Activated CD8-positive, alpha-beta memory T cell treated with anti-CD3 and anti-CD28 coated beads for 24 hours (primary cell): ENCODE results near the gene ADAMTS13.

Source experiments
- DNase-seq: peaks from one replicate; pipeline ENCODE4 v3.0.0-alpha.2; 2020

Gene ADAMTS13

DNA sequence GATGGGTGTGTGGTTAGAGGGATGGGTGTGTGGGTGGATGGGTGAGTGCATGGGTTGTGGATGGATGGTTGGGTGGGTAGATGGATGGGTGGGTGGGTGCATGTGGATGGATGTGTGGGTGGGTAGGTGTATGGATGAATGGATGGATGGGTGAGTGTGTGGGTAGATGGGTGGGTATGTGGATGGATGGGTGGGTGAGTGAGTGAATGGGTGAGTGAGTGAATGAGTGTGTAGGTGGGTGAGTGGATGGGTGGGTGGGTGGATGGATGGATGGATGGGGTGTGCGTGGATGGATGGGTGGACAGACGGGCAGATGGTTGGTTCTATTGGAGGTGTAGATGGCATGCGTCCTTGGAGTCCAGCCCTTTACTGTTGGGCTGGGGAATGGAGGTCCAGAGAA, 28.8 kb upstream of the ADAMTS13 start:
- DNase-seq: no peak

DNA sequence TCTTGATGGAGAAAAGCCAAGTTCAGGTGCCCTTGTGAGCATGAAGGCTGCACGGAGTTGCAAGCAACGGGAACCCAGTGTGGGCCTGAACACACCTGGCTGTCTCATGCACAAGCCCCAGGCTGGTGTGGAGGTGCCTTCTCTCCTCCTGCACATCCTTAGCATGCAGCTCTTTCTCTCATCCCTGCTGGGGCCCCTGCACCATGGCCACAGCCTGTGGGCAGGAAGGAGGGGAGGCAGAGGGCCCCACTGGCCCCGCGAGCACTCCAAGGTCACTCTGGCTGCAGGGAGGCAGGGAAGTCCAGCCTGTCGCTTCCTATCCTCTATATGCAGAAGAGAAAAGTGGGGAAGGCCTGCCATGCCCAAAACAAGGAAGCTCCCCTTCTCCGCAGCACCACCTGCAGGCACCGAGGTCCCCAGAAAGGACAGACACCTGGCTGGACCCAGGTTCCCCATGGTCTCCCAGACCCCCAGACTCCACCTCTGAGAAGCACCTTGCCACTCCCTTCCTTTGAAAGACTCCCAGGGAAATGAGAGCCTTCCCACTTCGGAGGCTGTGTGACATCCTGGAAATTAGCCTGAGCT, 27.4 kb upstream of the ADAMTS13 start:
- no peak for DNase-seq

DNA sequence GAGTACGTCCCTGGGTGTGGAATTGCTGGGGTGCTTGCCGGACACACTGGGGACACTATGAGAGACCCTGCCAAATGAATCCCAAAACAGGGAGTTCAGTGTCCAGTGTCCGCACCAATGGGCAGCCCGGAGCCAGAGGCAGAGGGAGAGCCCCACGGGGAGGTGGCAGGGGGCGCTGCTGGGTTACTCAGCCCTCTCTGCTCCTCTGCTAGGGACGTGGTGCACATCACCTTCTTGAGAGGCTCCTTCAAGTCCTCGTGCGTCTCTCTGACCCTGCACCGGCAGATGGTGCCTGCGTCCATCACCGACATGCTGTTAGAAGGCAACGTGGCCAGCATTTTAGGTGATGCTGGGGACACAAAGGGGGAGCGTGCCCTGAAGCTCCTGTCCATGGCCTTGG, 25.2 kb upstream of the ADAMTS13 start:
- no peak for DNase-seq

DNA sequence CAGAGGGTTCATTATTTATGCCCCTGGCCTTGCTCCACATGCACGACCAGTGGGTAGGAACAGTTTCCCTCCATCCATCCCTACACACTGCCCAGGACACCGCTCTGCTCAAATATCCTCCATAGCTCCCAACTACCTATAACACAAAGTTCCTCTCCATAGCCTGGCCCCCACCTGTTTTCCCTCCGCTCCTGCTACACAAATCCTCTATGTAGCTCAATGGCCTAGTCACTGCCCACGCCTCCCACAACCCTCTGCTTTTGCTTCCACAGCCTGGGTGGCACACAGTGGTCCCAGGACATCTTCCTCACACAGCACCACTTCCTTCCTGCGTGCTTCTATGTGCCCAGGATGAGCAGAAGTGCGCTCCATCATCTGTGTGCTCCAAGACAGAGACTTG, 24.8 kb upstream of the ADAMTS13 start:
- no peak for DNase-seq

DNA sequence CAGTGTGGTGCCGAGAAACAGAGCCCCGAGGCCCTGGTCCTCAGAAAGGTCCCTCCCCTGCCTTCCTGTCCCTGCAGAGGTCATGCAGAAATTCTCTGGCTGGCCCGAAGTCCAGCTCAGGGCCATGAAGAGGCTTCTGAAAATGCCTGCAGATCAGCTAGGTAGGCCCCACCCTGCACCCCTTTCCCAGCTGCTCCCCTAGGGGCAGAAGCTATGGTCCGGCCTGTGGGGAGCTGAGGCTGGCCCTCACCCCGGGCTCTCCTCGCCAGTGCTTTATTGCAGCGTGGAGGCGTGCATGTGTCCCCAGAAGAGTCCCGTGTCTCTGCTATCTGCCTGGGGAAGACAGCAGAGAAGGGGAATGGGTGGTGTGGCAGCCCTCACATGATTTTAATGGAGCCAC, 24.3 kb upstream of the ADAMTS13 start:
- no peak for DNase-seq

DNA sequence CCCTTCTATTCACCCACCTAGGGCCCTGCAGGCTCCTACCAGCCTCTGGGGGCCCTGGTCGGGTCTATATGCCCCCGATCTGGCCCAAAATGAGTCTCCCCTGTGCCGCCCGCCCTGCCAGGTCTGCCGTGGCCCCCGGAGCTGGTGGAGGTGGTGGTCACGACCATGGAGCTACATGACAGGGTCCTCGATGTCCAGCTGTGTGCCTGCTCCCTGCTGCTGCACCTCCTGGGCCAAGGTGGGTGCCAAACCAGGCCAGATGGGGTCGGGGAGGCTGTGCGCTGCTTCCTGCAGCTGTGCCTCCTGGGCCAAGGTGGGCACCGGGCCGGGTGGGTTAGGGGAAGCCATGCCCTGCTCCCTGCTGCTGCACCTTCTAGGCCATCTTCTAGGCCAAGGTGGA, 21.9 kb upstream of the ADAMTS13 start:
- DNase-seq: no peak

DNA sequence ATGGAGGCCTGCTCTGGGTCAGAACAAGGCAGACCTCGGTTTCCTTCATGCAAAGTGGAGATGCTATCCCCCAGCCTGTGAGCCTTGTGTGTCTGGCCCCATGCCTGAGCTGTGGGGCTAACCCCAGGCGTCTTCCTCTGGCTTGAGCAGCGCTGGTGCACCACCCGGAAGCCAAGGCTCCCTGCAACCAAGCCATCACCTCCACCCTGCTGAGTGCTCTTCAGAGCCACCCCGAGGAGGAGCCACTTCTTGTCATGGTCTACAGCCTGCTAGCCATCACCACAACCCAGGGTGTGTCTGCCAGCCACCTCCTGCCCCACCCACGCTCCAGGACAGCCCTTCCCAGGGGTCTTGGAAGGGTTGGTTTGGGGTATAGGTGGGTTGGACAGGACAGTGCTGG, 20.6 kb upstream of the ADAMTS13 start:
- DNase-seq: no peak

DNA sequence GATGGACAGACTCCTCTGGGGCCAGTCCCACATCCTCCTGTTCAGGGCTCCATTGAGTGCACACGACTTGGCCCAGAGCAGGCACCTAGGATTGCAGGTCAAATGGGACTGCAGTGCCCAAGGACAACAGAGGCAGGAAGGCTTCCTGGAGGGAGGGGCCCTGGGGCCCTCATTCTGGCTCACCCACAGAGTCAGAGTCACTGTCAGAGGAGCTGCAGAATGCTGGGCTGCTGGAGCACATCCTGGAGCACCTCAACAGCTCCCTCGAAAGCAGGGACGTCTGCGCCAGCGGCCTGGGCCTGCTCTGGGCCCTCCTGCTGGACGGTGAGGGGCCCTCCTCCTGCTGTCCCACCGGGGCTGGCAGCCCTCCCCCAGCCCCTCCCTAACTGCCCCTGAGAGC, 19.5 kb upstream of the ADAMTS13 start:
- no peak for DNase-seq

DNA sequence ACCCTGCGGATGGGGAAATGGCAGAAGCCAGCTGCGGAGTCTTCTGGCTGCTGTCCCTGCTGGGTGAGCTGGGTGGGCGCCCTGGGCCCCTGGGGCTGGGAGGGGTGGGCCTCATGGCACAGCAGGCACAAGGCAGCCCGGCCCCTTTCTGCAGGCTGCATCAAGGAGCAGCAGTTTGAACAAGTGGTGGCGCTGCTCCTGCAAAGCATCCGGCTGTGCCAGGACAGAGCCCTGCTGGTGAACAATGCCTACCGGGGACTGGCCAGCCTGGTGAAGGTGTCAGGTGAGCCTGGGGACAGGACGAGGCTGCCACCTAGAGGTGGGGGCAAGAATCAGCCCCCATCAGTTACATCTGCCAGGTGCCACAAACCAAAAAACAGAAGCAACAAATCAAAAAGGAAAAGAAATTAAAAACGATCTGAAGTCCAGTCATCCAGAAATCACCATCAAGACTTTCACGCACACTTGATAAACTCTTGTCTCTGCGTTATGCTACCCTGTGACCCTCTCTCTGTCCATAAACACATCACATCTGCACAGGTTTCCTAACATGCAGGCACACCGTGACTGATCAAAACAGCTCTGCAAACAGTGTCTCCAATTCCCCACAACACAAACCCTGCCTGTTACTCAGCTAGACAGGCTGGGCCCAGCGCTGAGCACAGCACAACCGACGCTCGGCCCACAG, 18.3 kb upstream of the ADAMTS13 start:
- DNase-seq: peak; percentile 80

DNA sequence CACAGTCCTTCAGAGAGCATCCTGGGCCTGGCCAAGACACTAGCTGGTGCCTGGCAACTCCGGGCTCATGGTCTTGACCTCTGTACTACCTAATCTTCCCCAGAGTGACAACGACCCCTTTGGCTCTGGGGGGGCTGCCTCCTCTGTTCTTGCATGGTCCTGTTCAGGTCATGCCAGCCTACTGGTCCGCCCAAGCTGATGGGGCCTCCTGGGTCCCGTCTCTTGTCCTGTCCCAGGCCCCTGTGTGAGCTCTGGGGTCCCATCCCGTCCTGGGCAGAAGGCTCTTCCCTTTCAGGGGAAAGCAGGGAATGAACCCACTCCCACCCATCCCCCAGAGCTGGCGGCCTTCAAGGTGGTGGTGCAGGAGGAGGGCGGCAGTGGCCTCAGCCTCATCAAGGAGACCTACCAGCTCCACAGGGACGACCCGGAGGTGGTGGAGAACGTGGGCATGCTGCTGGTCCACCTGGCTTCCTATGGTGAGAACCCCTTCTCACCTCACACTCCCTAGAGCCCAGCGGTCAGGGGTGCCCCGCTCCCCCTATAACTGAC, 17.6 kb upstream of the ADAMTS13 start:
- DNase-seq: no peak

DNA sequence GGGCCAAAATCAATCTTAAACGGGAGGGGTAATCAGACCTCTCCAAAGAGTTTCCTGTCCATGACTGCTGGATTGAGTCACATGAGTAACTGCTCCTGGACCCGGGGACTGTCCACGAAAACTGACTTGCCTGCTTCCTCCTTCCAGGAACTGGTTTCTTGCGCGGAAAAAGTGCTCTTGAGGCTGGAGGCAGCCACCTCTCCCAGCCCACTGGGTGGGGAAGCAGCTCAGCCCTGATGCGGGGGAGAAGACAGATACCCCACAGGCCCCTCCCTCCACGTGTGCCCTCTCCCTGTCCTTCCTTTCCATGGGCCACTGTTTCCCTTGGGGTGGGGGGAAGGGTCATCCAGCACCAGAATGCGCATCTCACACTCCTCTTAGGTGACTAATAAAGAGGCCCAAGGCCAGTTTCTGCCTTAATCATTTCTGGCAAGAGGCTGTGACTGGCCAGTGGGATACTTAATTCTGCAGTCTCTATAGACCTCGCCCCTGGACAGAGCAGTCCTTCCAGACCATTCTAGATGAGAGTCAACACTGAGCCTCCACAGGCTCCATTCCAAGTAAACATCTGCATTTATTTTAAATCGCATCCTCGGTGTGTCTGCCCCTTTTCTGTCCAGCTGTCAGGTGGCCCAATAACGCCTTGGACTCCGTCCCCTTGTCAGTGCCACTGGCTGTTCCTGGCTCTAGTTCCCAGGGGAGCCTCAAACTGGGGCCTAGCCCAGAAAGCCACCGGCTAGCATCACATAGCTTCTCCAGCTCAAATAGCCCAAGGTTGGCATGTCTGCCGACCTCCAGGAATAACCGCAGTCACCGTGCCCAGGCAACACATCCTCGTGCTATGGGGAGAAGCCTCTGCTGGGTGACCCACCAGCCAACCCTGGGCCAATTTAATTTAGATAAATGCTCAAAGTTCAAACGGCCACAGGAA, 16.4 kb upstream of the ADAMTS13 start:
- DNase-seq: no peak

DNA sequence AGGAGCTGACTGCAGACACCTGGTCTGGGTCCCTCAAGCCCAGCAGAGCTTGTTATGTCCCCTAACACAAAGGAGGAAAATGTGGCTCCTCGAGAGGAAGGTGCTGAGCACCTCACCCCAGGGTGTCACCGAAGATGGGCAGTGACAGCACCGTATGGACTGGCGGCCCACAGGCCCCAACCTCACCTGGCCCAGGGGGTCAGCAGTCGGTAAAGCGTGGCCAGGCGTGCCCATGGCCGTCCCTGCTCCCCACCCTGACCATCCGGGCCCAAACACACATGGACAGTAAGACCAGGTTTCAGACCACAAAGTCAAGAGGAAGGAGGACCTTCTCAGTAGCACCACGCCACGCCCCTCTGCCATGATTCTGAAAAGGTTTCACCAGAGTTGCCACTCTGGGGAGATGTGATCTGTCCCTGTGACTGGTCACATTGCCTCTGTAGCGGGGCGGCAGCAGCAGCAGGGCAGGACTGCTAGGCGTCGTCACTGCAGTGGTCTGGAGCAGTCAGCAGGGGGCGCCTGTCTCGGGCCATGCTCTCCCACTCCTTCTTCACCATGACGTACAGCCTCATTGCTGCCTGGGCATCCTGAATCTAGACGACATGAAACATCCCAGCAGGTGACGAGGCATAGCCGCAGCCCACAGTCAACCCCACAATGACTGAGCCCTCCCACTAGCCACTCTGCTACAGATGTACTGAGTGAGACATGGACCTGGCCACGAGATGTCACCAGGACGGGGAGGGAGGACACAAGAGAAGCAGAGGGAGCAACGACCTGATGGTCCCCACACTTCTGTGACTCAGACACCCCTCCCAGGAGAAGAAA, 15.5 kb upstream of the ADAMTS13 start:
- peak; percentile 90 for DNase-seq

DNA sequence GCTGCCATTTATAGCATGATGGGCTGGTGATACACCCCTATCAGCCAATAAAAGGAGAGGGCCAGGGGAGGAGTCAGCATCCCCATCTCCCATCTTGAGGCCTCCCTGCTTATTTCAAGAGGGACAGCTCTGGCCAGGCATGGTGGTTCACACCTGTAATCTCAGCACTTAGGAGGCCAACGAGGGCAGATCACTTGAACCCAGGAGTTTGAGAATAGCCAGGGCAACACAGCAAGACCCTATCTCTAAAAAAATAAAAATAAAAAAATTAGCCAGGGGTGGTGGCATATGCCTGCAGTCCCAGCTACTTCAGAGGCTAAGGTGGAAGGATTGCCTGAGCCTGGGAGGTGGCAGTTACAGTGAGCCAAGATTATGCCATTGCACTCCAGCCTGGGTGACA, 14.1 kb upstream of the ADAMTS13 start:
- DNase-seq: no peak

DNA sequence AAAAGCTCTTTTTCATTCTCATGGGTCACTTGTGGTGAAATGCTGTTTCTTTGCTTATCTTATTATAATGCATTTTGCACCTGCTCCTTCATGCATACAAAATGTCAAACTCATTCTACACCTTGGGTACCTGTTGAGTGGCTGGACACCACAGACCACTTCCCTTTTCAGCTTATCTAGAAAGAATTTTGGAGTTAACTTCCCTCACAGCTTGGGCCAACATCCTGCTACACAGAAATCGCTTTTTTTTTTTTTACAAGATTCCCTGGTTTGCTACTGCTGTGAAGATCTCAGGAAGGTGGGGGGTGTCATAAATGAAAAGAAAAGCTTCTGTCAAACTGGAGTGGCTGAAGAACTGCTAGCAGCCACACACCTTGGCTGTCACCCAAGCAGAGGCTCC, 7.0 kb upstream of the ADAMTS13 start:
- DNase-seq: no peak

DNA sequence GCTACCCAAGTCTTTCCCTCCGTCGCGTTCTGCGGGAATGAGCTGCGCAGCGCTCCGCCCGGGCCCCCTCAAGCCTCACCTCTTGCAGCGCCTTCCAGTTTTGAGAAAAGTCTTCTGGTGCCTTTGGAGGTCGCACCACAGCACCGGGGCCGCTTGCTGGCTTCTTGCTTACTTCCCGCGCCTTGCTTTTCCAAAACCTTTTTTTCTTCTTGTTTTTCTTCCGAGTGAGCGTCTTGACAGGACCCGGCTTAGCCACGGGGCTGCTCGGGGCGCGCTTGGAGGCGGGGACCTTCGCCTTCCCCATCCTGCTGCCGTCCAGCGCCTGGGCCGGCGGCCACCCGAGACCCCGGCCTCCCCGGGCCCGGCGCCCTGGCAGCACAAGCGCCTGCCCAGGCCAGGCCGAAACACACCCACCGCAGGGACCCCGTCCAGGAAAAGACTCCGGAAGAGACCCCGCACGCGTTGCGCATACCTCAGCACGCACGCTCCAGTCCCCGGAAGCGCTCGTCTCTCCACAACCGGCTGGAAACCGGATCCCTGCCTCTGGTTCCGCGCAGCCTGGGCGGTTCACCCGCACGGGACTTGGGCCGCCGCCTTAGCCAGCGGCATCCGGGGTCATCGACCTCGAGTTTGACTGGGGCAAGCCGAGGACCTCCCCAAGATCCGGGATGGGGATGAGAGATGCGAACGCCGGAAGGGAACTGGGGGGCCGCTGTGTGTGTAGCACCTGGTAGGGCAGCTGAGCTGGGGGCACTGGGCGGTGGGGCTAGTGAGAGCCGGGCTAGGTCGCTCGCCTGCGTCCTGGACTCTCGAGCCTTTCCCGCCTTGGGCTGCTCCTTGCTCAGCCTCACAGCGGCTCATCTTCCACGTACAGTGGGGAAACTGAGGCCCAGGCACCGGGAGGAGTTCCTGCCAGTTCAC, 4.4 kb upstream of the ADAMTS13 start, which contains the start of gene REXO4:
REXO4 (minus strand) TSS at position 470 of the 921 bp plus-strand sequence; CDS start at position 304, 166 bp downstream.
- DNase-seq: peak; percentile 96

DNA sequence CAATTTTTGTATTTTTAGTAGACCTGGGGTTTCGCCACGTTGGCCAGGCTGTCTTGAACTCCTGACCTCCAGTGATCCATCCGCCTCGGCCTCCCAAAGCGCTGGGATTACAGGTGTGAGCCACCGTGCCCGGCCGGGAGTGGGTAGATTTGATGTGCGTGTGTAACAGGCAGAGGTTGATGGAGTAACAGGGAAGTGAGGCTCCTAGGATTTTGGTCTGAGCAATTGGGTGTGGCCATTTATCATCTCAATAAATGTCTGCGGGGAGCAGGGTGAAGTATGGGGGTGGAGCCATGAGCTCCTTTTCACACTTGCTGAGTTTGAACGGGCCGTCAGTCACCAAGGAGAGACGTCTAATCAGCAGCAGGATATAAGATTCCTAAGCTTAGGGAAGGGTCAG, 3.2 kb upstream of the ADAMTS13 start:
- DNase-seq: no peak

DNA sequence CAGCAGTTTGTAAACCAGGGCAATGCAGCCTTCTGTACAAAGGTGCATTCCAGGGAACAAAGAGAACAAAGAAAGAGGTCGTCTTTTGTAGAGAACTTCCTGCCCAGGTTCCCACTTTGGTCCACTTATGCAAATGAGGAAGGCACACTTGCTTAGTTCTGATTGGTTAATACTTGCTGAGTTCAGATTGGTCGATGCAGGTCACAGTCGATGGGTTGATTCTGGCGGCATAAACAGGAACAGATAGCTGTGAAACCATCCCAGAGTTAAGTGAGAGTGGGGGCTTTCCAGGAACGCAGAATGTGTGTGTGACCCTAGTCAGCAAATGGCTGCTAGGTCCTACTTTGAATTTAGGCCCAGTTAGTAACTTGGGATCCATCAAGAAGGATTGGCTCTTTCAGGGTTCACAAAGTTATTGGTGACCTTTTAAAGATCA, 1.8 kb upstream of the ADAMTS13 start:
- DNase-seq: no peak

DNA sequence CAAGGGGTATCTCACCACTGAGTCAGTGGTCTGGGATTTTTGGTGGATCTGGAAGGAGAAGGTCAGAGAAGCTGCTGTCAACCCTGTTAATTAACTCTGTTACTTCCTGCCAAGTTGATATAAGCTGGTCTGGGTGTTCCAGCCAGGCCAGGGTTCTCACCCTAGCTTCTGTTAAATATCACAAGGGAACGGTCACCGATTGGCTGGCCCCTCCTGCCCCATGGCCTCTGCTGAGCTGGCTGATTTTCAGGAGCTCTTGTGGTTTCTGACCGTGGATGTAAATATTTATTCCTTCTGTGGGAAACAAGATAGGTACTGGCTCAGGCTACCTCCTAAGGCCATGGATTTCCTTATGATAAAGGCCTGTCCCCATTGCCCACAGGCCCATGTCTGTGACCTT, 1.0 kb downstream of the ADAMTS13 start:
- DNase-seq: no peak

DNA sequence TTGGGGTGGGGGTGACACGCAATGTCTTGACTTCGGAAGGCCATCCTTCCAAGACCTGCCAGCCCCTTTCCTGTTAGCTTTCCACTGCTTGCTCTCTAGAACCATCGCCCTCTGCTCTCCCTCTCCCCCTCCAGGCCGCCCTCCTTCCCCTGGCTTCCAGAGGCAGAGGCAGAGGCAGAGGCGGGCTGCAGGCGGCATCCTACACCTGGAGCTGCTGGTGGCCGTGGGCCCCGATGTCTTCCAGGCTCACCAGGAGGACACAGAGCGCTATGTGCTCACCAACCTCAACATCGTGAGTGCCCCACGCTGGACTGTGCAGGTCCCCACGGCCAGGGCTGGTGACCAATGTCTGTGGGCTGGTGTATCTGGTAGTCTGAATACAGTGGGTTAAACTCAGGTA, 2.0 kb downstream of the ADAMTS13 start:
- no peak for DNase-seq

DNA sequence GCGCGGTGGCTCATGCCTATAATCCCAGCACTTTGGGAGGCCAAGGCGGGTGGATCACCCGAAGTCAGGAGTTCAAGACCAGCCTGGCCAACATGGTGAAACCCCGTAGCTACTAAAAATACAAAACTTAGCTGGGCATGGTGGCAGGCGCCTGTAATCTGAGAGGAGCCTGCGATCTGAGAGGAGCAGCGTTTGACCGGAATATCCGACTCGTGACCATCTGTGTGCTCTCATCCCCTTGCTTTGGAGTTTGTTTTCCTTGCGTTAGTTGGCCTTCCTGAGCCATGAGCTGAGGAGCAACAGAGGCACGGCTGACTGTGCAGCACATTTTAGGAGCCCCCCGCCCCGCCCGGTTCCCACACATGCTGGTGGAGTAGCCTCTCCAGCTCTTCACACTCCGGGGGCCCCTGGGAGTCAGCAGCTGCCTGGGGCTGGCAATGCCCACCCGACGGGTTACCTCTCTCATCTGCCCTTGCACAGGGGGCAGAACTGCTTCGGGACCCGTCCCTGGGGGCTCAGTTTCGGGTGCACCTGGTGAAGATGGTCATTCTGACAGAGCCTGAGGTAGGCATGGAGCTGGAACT, 3.0 kb downstream of the ADAMTS13 start:
- no peak for DNase-seq

DNA sequence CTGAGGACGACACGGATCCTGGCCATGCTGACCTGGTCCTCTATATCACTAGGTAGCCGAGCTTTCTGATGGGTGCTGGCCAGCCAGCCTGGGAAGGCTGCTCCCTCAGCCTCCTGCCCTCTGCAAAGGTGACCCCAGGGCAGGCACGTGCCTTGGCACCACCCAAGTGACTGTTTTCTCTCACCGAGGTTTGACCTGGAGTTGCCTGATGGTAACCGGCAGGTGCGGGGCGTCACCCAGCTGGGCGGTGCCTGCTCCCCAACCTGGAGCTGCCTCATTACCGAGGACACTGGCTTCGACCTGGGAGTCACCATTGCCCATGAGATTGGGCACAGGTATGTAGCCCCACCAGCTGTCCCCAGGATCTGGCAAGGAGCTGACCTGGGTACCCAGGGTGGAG, 3.8 kb downstream of the ADAMTS13 start:
- DNase-seq: no peak
